HL-60 (cell line): ENCODE data around the gene NEGR1.

Source experiments
- CTCF ChIP-seq: IDR thresholded peaks from one replicate; pipeline ENCODE4 v1.5.1; 2011; ENCODE audit warnings: low read length, control low read depth, inconsistent platforms; ENCODE audit not compliant: insufficient read depth
- GABPA ChIP-seq: IDR thresholded peaks from 2 replicates; pipeline ENCODE4 v1.6.1; 2012; ENCODE audit warnings: low read depth
- POLR2AphosphoS5 ChIP-seq: IDR thresholded peaks from 2 replicates; pipeline ENCODE4 v1.6.1; 2012; ENCODE audit warnings: low read depth
- REST ChIP-seq: IDR thresholded peaks from 2 replicates; pipeline ENCODE4 v1.6.1; 2012; ENCODE audit warnings: low read depth; ENCODE audit not compliant: insufficient replicate concordance
- SPI1 ChIP-seq: IDR thresholded peaks from 2 replicates; pipeline ENCODE4 v1.6.1; 2012; ENCODE audit warnings: low read depth, mild to moderate bottlenecking, borderline replicate concordance

- TF ChIP-seq GABPA (no peak), CTCF (no peak), REST (no peak), SPI1 (no peak), POLR2AphosphoS5 (no peak)
Measured at GRCh38 chr1:71565262-71565661, 717.1 kb downstream of the NEGR1 start.
